MCF 10A (cell line): Measurements from ENCODE around the gene ACP2. TPM values are rescaled to one million over a fixed set of nuclear protein-coding genes. Genes with fewer than 3 reads are reported as not detected.

ENCODE experiments used
- BruUV-seq: library from RNA; stranded (reverse); fragments of 400-500 nt; replicated peaks from 2 replicates; lab custom pipeline; 2021; lab: Mats Ljungman, UMichigan
- CTCF ChIA-PET: fragments of 300-600 bp; sonication (Branson Sonifier 250); formaldehyde crosslinking; extraction: SDS; loops from one replicate; lab custom pipeline; 2021; ENCODE audit warnings: antibody characterized with exemption, inconsistent platforms; lab: Yijun Ruan, JAX
- POLR2A ChIA-PET: fragments of 300-600, 350-650 bp; sonication (Branson Sonifier 250); formaldehyde crosslinking; extraction: SDS; loops from one replicate; lab custom pipeline; 2020; ENCODE audit warnings: antibody characterized with exemption, inconsistent platforms; lab: Yijun Ruan, JAX
- DNase-seq: peaks from one replicate; pipeline ENCODE4 v3.0.0-alpha.2; 2018; ENCODE audit not compliant: unreplicated experiment
- H3K27ac Mint-ChIP-seq: one replicate; pipeline ENCODE4 v1.8.0; 2022; ENCODE audit warnings: mild to moderate bottlenecking, low read depth, mixed read lengths; ENCODE audit not compliant: unreplicated experiment
- H3K27me3 Mint-ChIP-seq: one replicate; pipeline ENCODE4 v1.8.0; 2022; ENCODE audit warnings: mixed read lengths; ENCODE audit not compliant: insufficient read depth, unreplicated experiment
- H3K36me3 Mint-ChIP-seq: one replicate; pipeline ENCODE4 v1.8.0; 2022; ENCODE audit warnings: mild to moderate bottlenecking, moderate library complexity, mixed read lengths; ENCODE audit not compliant: insufficient read depth, unreplicated experiment
- H3K4me1 Mint-ChIP-seq: one replicate; pipeline ENCODE4 v1.8.0; 2022; ENCODE audit warnings: mixed read lengths; ENCODE audit not compliant: insufficient read depth, unreplicated experiment
- H3K4me3 Mint-ChIP-seq: one replicate; pipeline ENCODE4 v1.8.0; 2022; ENCODE audit warnings: mild to moderate bottlenecking, moderate library complexity, mixed read lengths; ENCODE audit not compliant: unreplicated experiment
- H3K9me3 Mint-ChIP-seq: one replicate; pipeline ENCODE4 v1.8.0; 2022; ENCODE audit warnings: mixed read lengths; ENCODE audit not compliant: unreplicated experiment
- CTCF ChIP-seq: fragments of 200-600 bp; IDR thresholded peaks from one replicate; pipeline ENCODE4 v1.8.0; 2022; ENCODE audit warnings: antibody characterized with exemption, mild to moderate bottlenecking; ENCODE audit not compliant: unreplicated experiment
- intact Hi-C: fragments of 100-400 bp; cut with micrococcal nuclease; formaldehyde crosslinking; loops from 2 replicates; pipeline ENCODE4 v1.14.1; 2022
- total RNA-seq: library from RNA; stranded (reverse); gene quantifications from 2 replicates; pipeline ENCODE4 v1.2.3, GENCODE V29; 2022

Gene ACP2
- total RNA-seq, 1 experiment from 2014 or later = 18.7 TPM

GRCh38 chr11:47271961-47272661, 23.5 kb upstream of the ACP2 start:
- DNase-seq = no peak
- intact Hi-C loops = loop anchor here (5.0 kb wide), 1 partner anchor 85 kb away; no protein-coding TSS in a partner anchor
- CTCF ChIA-PET = interaction anchor here (0.6 to 2.6 kb wide), 6 partner anchors 9 to 885 kb away, joined by 3 to 7 read pairs (median 4); no protein-coding TSS in a partner anchor

GRCh38 chr11:47271328-47271727, 22.7 kb upstream of the ACP2 start:
- POLR2A ChIA-PET = interaction anchor here (0.5 to 2.2 kb wide), 18 partner anchors 9 to 845 kb away, joined by 3 to 9 read pairs (median 4); partner anchors contain the start of genes ACP2, DDB2 and NR1H3
- Mint-ChIP-seq H3K4me1 (peaks cover 16% of the 10 kb centered on the region), H3K36me3 (peaks cover 17% of the 10 kb centered on the region), H3K27ac (no peak overlapping the region), H3K27me3 (no peaks in the 10 kb centered on the region), H3K4me3 (peak overlapping the region; percentile 85), H3K9me3 (no peaks in the 10 kb centered on the region)
- intact Hi-C loops = loop anchor here (5.0 kb wide), 1 partner anchor 86 kb away; no protein-coding TSS in a partner anchor
- TSS peak; percentile 26 for BruUV-seq
- TF ChIP-seq CTCF = peak; percentile 2
- CTCF ChIA-PET = interaction anchor here (0.7 to 2.6 kb wide), 9 partner anchors 10 to 884 kb away, joined by 3 to 7 read pairs (median 5); partner anchors contain the start of gene NR1H3
- DNase-seq = no peak

More at GRCh38 chr11:47271961-47272661, 23.5 kb upstream of the ACP2 start:
- POLR2A ChIA-PET = interaction anchor here (0.6 to 2.2 kb wide), 6 partner anchors 15 to 846 kb away, joined by 4 to 7 read pairs (median 5); partner anchors contain the start of gene NR1H3
- no peak for TF ChIP-seq CTCF
- Mint-ChIP-seq H3K36me3 (peaks cover 25% of the 10 kb centered on the region), H3K27ac (peak overlapping the region; percentile 50), H3K27me3 (no peaks in the 10 kb centered on the region), H3K4me3 (no peak overlapping the region), H3K4me1 (peaks cover 16% of the 10 kb centered on the region), H3K9me3 (no peaks in the 10 kb centered on the region)
- no TSS peak for BruUV-seq

- Mint-ChIP-seq H3K9me3 (no peaks in the 10 kb centered on the region), H3K27me3 (no peaks in the 10 kb centered on the region), H3K36me3 (peaks cover 10% of the 10 kb centered on the region), H3K27ac (no peak overlapping the region), H3K4me1 (peaks cover 16% of the 10 kb centered on the region), H3K4me3 (peak overlapping the region; percentile 85)
- TF ChIP-seq CTCF = peak; percentile 13
- CTCF ChIA-PET = interaction anchor here (0.7 to 2.6 kb wide), 10 partner anchors 10 to 455 kb away, joined by 3 to 7 read pairs (median 3); partner anchors contain the start of gene NR1H3
- POLR2A ChIA-PET = interaction anchor here (0.5 to 2.2 kb wide), 19 partner anchors 9 to 183 kb away, joined by 3 to 9 read pairs (median 4); partner anchors contain the start of genes ACP2, DDB2 and NR1H3
- intact Hi-C loops = loop anchor here (5.0 kb wide), 1 partner anchor 87 kb away; no protein-coding TSS in a partner anchor
- no TSS peak for BruUV-seq
- peak; percentile 47 for DNase-seq
These were observed 22.0 kb upstream of the ACP2 start for GRCh38 chr11:47270331-47271271.
